KMS-11 (cell line): ENCODE data around the gene ADAM12.

Experiments used
- H2AFZ ChIP-seq: fragments of 200-600 bp; sonication (generic); 2 replicates; pipeline ENCODE4 v1.6.1; 2016; ENCODE audit warnings: antibody characterized with exemption, mixed run types, low read depth
- H3K27ac ChIP-seq: fragments of 200-600 bp; sonication (generic); 2 replicates; pipeline ENCODE4 v1.6.1; 2016; ENCODE audit warnings: mild to moderate bottlenecking, mixed run types
- H3K27me3 ChIP-seq: fragments of 200-600 bp; sonication (generic); 2 replicates; pipeline ENCODE4 v1.6.1; 2017; ENCODE audit warnings: mild to moderate bottlenecking, low read depth, mixed run types, moderate library complexity; ENCODE audit not compliant: insufficient read depth
- H3K36me3 ChIP-seq: fragments of 200-600 bp; sonication (generic); 2 replicates; pipeline ENCODE4 v1.6.1; 2017; ENCODE audit warnings: mild to moderate bottlenecking, mixed run types; ENCODE audit not compliant: insufficient read depth
- H3K4me1 ChIP-seq: fragments of 200-600 bp; sonication (generic); 2 replicates; pipeline ENCODE4 v1.6.1; 2016; ENCODE audit warnings: mild to moderate bottlenecking, low read depth, mixed run types; ENCODE audit not compliant: poor library complexity, severe bottlenecking
- H3K4me2 ChIP-seq: fragments of 200-600 bp; sonication (generic); 2 replicates; pipeline ENCODE4 v1.7.0; 2016; ENCODE audit warnings: mild to moderate bottlenecking, mixed run types
- H3K4me3 ChIP-seq: fragments of 200-600 bp; sonication (generic); IDR thresholded peaks from 2 replicates; pipeline ENCODE4 v1.6.1; 2017; ENCODE audit warnings: low read depth, low read length, mixed read lengths; ENCODE audit not compliant: insufficient read depth
- H3K79me2 ChIP-seq: fragments of 200-600 bp; sonication (generic); 2 replicates; pipeline ENCODE4 v1.6.1; 2016; ENCODE audit warnings: low read depth, mixed run types; ENCODE audit not compliant: insufficient read depth
- H3K9ac ChIP-seq: fragments of 200-600 bp; sonication (generic); 2 replicates; pipeline ENCODE4 v1.6.1; 2016; ENCODE audit warnings: mild to moderate bottlenecking, mixed run types
- H4K20me1 ChIP-seq: fragments of 200-600 bp; sonication (generic); 2 replicates; pipeline ENCODE4 v1.6.1; 2016; ENCODE audit warnings: mild to moderate bottlenecking, mixed run types; ENCODE audit not compliant: insufficient read depth
- TF ChIP-seq, protein P1 (sequence below): fragments of 200-600 bp; sonication (generic); conservative IDR thresholded peaks from 2 replicates; pipeline ENCODE4 v1.6.1; 2017; ENCODE audit warnings: low read depth, mild to moderate bottlenecking, antibody characterized with exemption, low read length, moderate library complexity, mixed read lengths

Gene ADAM12

DNA sequence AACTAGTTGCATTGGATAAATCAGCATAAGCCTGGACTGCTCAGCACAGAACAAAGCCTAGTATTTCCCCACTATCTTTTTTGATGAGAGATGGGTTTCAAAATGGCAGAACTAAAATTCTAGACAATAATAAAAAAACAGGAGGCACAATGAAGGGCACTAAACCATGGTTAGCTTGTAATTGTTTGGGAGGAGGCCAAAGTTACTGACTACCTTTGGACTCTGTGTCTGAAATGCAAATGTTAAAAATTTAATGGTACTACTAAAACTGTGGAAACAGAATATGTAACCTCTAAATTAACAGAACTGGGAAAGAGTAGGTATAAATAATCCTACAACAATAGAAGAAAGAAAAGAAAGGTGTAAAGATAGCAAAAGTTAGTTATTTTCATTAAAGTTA, 13.0 kb downstream of the ADAM12 start:
- TF ChIP-seq, protein P1, sequence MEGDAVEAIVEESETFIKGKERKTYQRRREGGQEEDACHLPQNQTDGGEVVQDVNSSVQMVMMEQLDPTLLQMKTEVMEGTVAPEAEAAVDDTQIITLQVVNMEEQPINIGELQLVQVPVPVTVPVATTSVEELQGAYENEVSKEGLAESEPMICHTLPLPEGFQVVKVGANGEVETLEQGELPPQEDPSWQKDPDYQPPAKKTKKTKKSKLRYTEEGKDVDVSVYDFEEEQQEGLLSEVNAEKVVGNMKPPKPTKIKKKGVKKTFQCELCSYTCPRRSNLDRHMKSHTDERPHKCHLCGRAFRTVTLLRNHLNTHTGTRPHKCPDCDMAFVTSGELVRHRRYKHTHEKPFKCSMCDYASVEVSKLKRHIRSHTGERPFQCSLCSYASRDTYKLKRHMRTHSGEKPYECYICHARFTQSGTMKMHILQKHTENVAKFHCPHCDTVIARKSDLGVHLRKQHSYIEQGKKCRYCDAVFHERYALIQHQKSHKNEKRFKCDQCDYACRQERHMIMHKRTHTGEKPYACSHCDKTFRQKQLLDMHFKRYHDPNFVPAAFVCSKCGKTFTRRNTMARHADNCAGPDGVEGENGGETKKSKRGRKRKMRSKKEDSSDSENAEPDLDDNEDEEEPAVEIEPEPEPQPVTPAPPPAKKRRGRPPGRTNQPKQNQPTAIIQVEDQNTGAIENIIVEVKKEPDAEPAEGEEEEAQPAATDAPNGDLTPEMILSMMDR, result no peak
- Histone ChIP-seq H3K9ac (no peak overlapping the region), H4K20me1 (no peaks in the 10 kb centered on the region)

GRCh38 chr10:126374435-126374834, 13.8 kb downstream of the ADAM12 start:
- Histone ChIP-seq H3K4me3 (no peak overlapping the region), H3K36me3 (no peaks in the 10 kb centered on the region), H2AFZ (no peak overlapping the region), H3K4me1 (no peaks in the 10 kb centered on the region), H3K27me3 (no peaks in the 10 kb centered on the region), H3K27ac (no peak overlapping the region), H3K4me2 (no peak overlapping the region), H3K9ac (no peak overlapping the region), H4K20me1 (no peaks in the 10 kb centered on the region), H3K79me2 (no peaks in the 10 kb centered on the region)
- TF ChIP-seq, protein P1, result no peak

More for the DNA sequence above, 13.0 kb downstream of the ADAM12 start:
- Histone ChIP-seq H3K36me3 (no peaks in the 10 kb centered on the region), H3K79me2 (no peaks in the 10 kb centered on the region), H3K27ac (no peak overlapping the region), H3K27me3 (no peaks in the 10 kb centered on the region), H3K4me3 (no peak overlapping the region), H3K4me1 (no peaks in the 10 kb centered on the region), H3K4me2 (no peak overlapping the region), H2AFZ (no peak overlapping the region)

- Histone ChIP-seq H2AFZ (no peak overlapping the region), H3K4me2 (no peak overlapping the region), H3K36me3 (no peaks in the 10 kb centered on the region), H3K27me3 (no peaks in the 10 kb centered on the region), H3K4me3 (no peak overlapping the region), H3K4me1 (no peaks in the 10 kb centered on the region), H3K27ac (no peak overlapping the region), H3K79me2 (no peaks in the 10 kb centered on the region), H3K9ac (no peak overlapping the region), H4K20me1 (no peaks in the 10 kb centered on the region)
- TF ChIP-seq, protein P1, result no peak
Measured at GRCh38 chr10:126373972-126374371, 14.3 kb downstream of the ADAM12 start.

- Histone ChIP-seq H3K4me3 (no peak overlapping the region), H3K27ac (no peak overlapping the region), H3K79me2 (no peaks in the 10 kb centered on the region), H3K9ac (no peak overlapping the region), H4K20me1 (no peaks in the 10 kb centered on the region), H3K27me3 (no peaks in the 10 kb centered on the region), H3K4me1 (no peaks in the 10 kb centered on the region), H2AFZ (no peak overlapping the region), H3K4me2 (no peak overlapping the region), H3K36me3 (no peaks in the 10 kb centered on the region)
- TF ChIP-seq, protein P1, result no peak
Measured at GRCh38 chr10:126373147-126373546, 15.1 kb downstream of the ADAM12 start.
